SHP77 treated with DMSO at 0.1 percent for 48 hours (cell line): ENCODE measurements around the gene TNS3.
"Not testable (repeated sequence)": the region's sequence is repeated elsewhere in the genome, so short reads cannot be mapped to it uniquely, and the experiment has no call there.

Experiments
- DNase-seq: peaks from one replicate; lab custom pipeline; 2025; lab: John Stamatoyannopoulos, UW

Gene TNS3

GRCh38 chr7:47282790-47283496, 299.0 kb downstream of the TNS3 start:
- no peak for DNase-seq

GRCh38 chr7:47281966-47282643, 299.8 kb downstream of the TNS3 start:
- no peak for DNase-seq

GRCh38 chr7:47281161-47281560, 300.8 kb downstream of the TNS3 start:
- DNase-seq, result no peak

GRCh38 chr7:47280114-47280513, 301.8 kb downstream of the TNS3 start:
- no peak for DNase-seq

GRCh38 chr7:47278043-47278442, 303.9 kb downstream of the TNS3 start:
- no peak for DNase-seq

- no peak for DNase-seq
Observed at GRCh38 chr7:47277321-47277781, 304.6 kb downstream of the TNS3 start.

- no peak for DNase-seq
Observed at GRCh38 chr7:47273974-47274766, 307.7 kb downstream of the TNS3 start.

- DNase-seq, result no peak
Observed at GRCh38 chr7:47273088-47273487, 308.8 kb downstream of the TNS3 start.

- no peak for DNase-seq
Observed at GRCh38 chr7:47271749-47272148, 310.2 kb downstream of the TNS3 start.

- DNase-seq, result no peak
Observed at GRCh38 chr7:47268851-47269836, 312.8 kb downstream of the TNS3 start.

- DNase-seq, result no peak
Observed at GRCh38 chr7:47267346-47267745, 314.6 kb downstream of the TNS3 start.

GRCh38 chr7:47266799-47267198, 315.1 kb downstream of the TNS3 start:
- no peak for DNase-seq

GRCh38 chr7:47266131-47266706, 315.7 kb downstream of the TNS3 start:
- DNase-seq, result peak; percentile 44

- no peak for DNase-seq
Observed at GRCh38 chr7:47265621-47266020, 316.3 kb downstream of the TNS3 start.

GRCh38 chr7:47264021-47264651, 317.8 kb downstream of the TNS3 start:
- no peak for DNase-seq

GRCh38 chr7:47262881-47263280, 319.0 kb downstream of the TNS3 start:
- no peak for DNase-seq

GRCh38 chr7:47262160-47262559, 319.8 kb downstream of the TNS3 start:
- DNase-seq, result not testable (repeated sequence)

- DNase-seq, result no peak
Observed at GRCh38 chr7:47260270-47260669, 321.6 kb downstream of the TNS3 start.

- no peak for DNase-seq
Observed at GRCh38 chr7:47259682-47260081, 322.2 kb downstream of the TNS3 start.

- DNase-seq, result no peak
Observed at GRCh38 chr7:47258798-47259197, 323.1 kb downstream of the TNS3 start.

- DNase-seq, result no peak
Observed at GRCh38 chr7:47256016-47256415, 325.9 kb downstream of the TNS3 start.
